Stimulated activated naive CD8-positive, alpha-beta T cell treated with anti-CD3 and anti-CD28 coated beads, Interleukin-15, Interleukin-2, amounts not matched to agents 100 ng/mL and 50 ng/mL, for 24 hours (primary cell): Measurements from ENCODE around the gene SV2B.

Source experiments
- H3K27ac Mint-ChIP-seq: one replicate; pipeline ENCODE4 v1.8.0; 2021; ENCODE audit warnings: mild to moderate bottlenecking, mixed read lengths
- H3K27me3 Mint-ChIP-seq: one replicate; pipeline ENCODE4 v1.8.0; 2021; ENCODE audit warnings: mixed read lengths
- H3K36me3 Mint-ChIP-seq: one replicate; pipeline ENCODE4 v1.8.0; 2021; ENCODE audit warnings: low read depth, mixed read lengths
- H3K4me1 Mint-ChIP-seq: one replicate; pipeline ENCODE4 v1.8.0; 2021; ENCODE audit warnings: low read depth, mixed read lengths
- H3K4me3 Mint-ChIP-seq: one replicate; pipeline ENCODE4 v1.8.0; 2021; ENCODE audit warnings: mild to moderate bottlenecking, mixed read lengths
- H3K9me3 Mint-ChIP-seq: one replicate; pipeline ENCODE4 v1.8.0; 2021; ENCODE audit warnings: mixed read lengths

Gene SV2B

DNA sequence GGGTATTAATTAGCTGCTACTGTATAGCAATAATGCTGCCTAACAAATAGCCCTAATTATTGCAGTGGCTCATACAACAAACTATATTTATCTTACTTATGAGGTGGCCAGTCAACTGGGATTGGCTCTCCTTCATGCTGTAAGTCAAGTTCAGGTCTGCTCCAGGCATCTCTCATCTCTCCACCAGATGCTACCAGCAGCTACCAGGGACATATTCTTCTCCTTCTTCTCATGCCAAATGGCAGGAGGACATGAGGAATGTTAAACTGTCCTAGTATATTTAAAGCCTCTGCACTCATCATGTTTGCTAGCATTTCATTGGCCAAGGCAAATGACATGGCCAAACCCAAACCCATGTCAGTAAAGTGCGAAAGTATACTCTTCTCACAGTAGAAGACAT is 17.3 kb downstream of the SV2B start:
- H3K27ac Mint-ChIP-seq, result no peak overlapping the region

DNA sequence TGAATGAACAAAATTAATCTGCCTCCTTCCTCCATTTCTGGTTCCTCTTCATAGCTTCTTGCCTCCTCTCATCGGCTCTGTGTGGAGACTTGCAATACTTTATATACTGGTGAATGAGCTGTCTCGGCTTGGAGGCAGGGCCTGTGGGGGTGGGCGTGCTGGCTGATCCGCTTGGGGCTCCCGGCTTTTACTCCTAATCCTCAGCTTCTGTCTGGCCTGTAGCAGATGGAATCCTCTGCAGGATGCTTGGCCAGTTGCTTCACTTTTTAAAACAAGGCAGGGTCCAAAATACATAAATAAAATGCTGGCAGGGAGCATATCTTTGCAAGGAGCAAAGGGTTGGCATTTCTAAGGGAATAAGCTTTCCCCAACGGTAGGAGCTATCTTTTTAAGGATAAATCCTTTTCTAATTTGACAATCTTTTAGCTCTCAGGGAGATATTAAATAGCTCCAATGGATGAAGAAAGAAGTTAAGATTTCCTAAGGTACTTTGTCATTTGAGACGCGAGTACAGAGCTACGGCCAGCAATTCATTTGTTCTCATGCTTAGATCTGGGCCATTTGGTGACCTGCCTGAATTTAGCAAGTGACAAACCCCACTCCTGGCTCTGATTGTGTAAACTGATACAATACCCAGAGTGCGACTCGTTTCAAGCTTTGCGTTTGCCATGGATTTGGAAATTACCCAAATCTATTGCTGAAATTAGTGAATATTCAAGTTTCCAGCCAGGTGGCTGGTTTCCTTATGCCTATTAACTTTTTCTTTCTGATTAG is 18.9 kb downstream of the SV2B start:
- H3K27ac Mint-ChIP-seq, result no peak overlapping the region
- H3K27me3 Mint-ChIP-seq, result peaks cover 42% of the 10 kb centered on the region
- H3K4me1 Mint-ChIP-seq, result peaks cover 4% of the 10 kb centered on the region
- H3K36me3 Mint-ChIP-seq, result no peaks in the 10 kb centered on the region
- H3K9me3 Mint-ChIP-seq, result peaks cover 3% of the 10 kb centered on the region
- H3K4me3 Mint-ChIP-seq, result no peak overlapping the region

More for the DNA sequence above, 17.3 kb downstream of the SV2B start:
- Mint-ChIP-seq H3K36me3 (no peaks in the 10 kb centered on the region), H3K9me3 (peaks cover 3% of the 10 kb centered on the region), H3K4me3 (no peak overlapping the region), H3K4me1 (peaks cover 4% of the 10 kb centered on the region), H3K27me3 (peaks cover 47% of the 10 kb centered on the region)

GRCh38 chr15:91122296-91122695 is 22.2 kb downstream of the SV2B start:
- Mint-ChIP-seq H3K4me3 (no peak overlapping the region), H3K9me3 (no peaks in the 10 kb centered on the region), H3K4me1 (no peaks in the 10 kb centered on the region), H3K27me3 (peaks cover 31% of the 10 kb centered on the region), H3K27ac (no peak overlapping the region), H3K36me3 (no peaks in the 10 kb centered on the region)

DNA sequence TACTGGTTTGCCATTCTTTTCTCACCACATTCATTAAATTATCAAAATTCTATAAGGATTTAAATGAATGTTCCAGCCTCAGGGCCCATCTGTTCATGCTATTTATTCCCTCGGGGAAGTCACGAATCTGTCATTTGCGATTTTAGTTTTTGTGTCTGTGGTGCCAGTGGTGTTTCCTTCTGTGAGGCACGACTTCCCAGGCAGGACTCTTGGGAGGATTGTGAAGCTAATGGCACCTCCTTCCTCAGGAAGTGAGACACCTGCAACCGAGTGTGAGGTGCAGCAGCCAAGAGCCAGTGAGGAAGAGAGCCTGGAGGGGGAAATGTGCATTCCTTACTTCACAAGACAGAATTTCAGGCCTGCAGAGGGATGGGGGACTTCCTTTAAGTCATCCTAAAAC is 24.1 kb downstream of the SV2B start:
- Mint-ChIP-seq H3K9me3 (no peaks in the 10 kb centered on the region), H3K27me3 (peaks cover 31% of the 10 kb centered on the region), H3K4me1 (no peaks in the 10 kb centered on the region), H3K27ac (no peak overlapping the region), H3K36me3 (no peaks in the 10 kb centered on the region), H3K4me3 (no peak overlapping the region)

DNA sequence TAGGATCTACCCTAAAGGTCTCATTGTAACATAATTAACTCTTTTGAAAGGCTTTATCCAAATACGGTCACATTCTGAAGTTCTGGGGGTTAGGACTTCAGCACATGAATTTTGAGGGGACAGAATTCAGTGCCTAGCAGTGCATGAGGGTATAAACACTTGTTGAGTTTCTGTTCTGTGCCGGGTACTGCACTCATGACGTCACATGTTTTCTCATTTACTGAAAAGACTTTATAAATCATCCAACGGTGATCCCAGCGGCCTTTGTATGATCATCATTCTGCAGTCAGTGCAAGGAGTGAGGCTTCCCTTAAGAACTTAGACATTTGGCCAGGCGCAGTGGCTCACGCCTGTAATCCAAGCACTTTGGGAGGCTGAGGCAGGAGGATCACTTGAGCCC is 25.1 kb downstream of the SV2B start:
- Mint-ChIP-seq H3K27ac (no peak overlapping the region), H3K36me3 (no peaks in the 10 kb centered on the region), H3K9me3 (no peaks in the 10 kb centered on the region), H3K27me3 (peaks cover 25% of the 10 kb centered on the region), H3K4me3 (no peak overlapping the region), H3K4me1 (no peaks in the 10 kb centered on the region)

DNA sequence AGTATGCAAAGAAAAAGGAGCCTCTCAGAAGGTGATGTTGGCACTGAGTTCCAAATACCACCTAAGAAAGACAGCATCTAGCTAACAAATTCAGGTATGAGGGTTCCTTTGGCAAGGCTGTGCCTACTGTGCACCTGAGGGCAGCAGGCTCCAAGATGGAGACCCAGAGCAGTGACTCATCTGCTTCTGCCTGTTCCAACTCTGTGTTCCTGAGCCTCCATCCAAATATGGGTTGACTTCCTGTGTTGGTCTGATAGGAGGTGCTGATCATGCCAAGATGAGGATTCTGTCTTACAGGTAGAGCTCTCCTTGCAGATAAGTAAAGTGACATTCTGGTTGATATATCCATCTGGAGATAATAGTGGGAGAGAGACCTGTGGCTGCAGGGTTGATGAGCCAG is 26.0 kb downstream of the SV2B start:
- Mint-ChIP-seq H3K36me3 (no peaks in the 10 kb centered on the region), H3K27me3 (peaks cover 18% of the 10 kb centered on the region), H3K27ac (no peak overlapping the region), H3K9me3 (no peaks in the 10 kb centered on the region), H3K4me3 (no peak overlapping the region), H3K4me1 (no peaks in the 10 kb centered on the region)

- H3K36me3 Mint-ChIP-seq, result no peaks in the 10 kb centered on the region
- H3K9me3 Mint-ChIP-seq, result no peaks in the 10 kb centered on the region
- no peak overlapping the region for H3K4me3 Mint-ChIP-seq
- peaks cover 14% of the 10 kb centered on the region for H3K27me3 Mint-ChIP-seq
- no peak overlapping the region for H3K27ac Mint-ChIP-seq
- no peaks in the 10 kb centered on the region for H3K4me1 Mint-ChIP-seq
Observed at GRCh38 chr15:91127236-91127955, 27.3 kb downstream of the SV2B start.

DNA sequence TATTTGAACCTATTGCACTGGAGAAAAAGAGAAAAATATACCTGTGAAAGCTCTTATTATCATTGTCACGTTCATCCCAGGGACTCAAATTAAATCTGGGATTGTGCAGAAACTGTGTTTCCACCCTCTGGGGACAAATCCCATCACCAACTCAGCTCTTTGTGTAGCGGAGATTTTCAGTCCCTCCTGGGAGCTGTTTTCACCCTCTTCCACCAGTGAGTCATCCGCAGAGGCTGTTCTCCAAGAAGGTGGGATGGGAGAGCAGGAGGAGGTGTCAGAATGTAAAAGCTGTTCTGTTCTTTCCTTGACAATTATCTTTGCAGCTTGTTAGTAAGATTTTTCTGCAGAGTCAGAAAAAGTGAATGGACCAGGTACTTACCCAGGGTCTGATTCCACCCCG is 28.0 kb downstream of the SV2B start:
- Mint-ChIP-seq H3K4me1 (no peaks in the 10 kb centered on the region), H3K4me3 (no peak overlapping the region), H3K9me3 (no peaks in the 10 kb centered on the region), H3K36me3 (no peaks in the 10 kb centered on the region), H3K27me3 (peaks cover 11% of the 10 kb centered on the region), H3K27ac (no peak overlapping the region)

DNA sequence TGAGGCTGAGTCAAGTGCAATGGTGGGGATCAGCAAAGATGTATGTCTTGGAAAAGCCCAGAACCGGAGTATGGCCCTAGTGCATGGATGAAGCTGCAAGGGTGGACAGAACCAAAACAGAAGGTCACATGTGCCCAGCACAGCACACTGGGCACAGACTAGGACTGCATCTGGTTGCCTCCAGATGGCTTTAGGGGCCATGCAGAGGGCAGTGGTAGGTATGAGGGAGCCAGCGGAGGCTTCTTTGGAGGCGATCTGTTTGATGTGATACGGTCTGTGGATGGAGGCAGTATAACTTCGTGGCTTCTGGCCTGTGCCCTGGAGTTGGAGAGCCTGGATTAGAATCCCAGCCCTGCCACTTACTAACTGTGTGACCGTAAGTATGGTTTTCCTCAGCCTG is 29.4 kb downstream of the SV2B start:
- Mint-ChIP-seq H3K27me3 (peaks cover 11% of the 10 kb centered on the region), H3K27ac (no peak overlapping the region)

DNA sequence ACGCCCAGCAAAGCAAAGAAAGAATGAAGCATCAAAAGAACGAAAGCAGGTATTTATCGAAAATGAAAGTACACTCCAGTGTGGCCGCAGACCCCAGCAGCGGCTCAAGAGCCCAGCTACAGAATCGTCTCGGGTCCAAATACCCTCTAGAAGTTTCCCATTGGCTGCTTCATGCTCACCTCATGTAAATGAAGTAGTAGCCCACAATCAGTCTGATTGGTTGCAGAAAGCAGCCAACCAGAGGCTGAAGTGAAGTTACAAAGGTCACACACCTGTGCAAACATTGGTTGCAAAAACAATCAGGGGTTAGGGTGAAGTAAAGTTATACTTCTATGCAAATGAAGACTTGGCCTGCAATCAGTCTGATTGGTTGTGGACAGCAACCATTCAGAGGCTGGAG is 32.0 kb downstream of the SV2B start:
- peaks cover 9% of the 10 kb centered on the region for H3K27me3 Mint-ChIP-seq
- no peaks in the 10 kb centered on the region for H3K9me3 Mint-ChIP-seq
- no peaks in the 10 kb centered on the region for H3K36me3 Mint-ChIP-seq
- no peaks in the 10 kb centered on the region for H3K4me1 Mint-ChIP-seq
- no peak overlapping the region for H3K27ac Mint-ChIP-seq
- H3K4me3 Mint-ChIP-seq, result no peak overlapping the region

More for the DNA sequence above, 29.4 kb downstream of the SV2B start:
- no peaks in the 10 kb centered on the region for H3K4me1 Mint-ChIP-seq
- H3K9me3 Mint-ChIP-seq, result no peaks in the 10 kb centered on the region
- H3K36me3 Mint-ChIP-seq, result no peaks in the 10 kb centered on the region
- no peak overlapping the region for H3K4me3 Mint-ChIP-seq

DNA sequence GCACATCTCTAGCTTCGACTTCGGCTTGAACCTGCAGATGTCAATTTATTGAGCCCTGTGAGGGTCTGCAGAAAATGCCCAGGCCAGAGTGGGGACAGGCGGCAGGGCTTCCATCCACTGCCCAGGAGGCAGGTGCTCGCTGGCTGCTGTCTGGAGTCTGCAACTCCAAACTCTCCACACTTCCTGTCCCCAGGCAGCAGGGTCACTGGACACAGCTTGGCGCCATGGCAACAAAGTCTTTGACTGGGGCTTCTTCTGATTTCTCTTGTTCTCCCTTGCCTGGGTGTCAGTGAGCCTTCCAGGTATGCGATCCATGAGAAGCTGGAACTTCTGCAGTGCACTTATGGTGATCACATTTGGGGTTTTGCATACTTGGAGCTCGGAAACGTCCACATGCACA is 33.5 kb downstream of the SV2B start:
- no peaks in the 10 kb centered on the region for H3K36me3 Mint-ChIP-seq
- no peaks in the 10 kb centered on the region for H3K9me3 Mint-ChIP-seq
- H3K4me3 Mint-ChIP-seq, result no peak overlapping the region
- H3K27me3 Mint-ChIP-seq, result peaks cover 16% of the 10 kb centered on the region
- H3K27ac Mint-ChIP-seq, result no peak overlapping the region
- H3K4me1 Mint-ChIP-seq, result no peaks in the 10 kb centered on the region

DNA sequence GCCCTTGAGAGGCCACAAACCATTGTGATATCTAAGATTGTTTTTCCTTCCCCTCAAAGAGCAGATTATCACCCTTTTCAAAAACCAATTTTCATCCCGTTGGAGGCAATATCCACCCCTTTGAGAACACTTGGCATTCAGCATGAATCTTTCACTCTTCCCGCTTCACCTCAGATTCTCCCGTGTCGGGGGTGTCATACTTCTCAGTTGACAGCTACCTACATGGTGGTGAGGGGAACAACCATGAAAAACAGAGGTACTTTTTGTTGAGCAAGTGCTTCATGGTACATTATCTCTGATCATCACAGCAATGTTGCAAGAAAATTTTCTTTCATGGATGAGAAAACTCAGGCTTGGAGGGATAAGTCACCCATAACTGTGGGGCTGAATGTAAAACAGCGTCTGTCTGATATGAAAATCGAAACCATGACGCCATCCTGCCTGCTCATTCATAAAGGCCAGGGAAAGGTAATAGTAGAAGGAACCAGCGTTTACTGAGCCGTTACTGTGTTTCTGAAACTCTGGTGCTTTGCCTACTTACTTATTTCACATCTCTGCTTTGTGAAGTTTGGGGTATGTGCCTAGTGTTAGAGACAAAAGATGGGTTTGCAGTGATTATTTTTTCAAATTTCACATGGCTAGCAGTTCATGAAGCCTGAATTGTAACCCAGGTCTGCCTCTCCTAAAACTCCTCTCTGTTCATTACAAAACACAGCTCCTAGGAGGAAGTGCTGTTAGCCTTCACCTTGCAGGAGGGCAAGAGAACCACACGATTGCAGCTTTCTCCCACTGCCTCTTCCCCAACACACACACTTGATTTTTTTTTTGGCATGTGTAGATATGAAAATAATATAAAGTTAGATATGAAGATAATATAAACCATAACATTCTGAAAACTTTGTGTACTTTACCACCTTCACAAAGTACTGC is 35.4 kb downstream of the SV2B start:
- H3K4me3 Mint-ChIP-seq, result no peak overlapping the region
- H3K36me3 Mint-ChIP-seq, result no peaks in the 10 kb centered on the region
- H3K27ac Mint-ChIP-seq, result no peak overlapping the region
- no peaks in the 10 kb centered on the region for H3K4me1 Mint-ChIP-seq
- peaks cover 26% of the 10 kb centered on the region for H3K27me3 Mint-ChIP-seq
- no peaks in the 10 kb centered on the region for H3K9me3 Mint-ChIP-seq

GRCh38 chr15:91136386-91136923 is 36.4 kb downstream of the SV2B start:
- no peak overlapping the region for H3K27ac Mint-ChIP-seq
- no peak overlapping the region for H3K4me3 Mint-ChIP-seq
- no peaks in the 10 kb centered on the region for H3K4me1 Mint-ChIP-seq
- H3K36me3 Mint-ChIP-seq, result no peaks in the 10 kb centered on the region
- peaks cover 26% of the 10 kb centered on the region for H3K27me3 Mint-ChIP-seq
- no peaks in the 10 kb centered on the region for H3K9me3 Mint-ChIP-seq

DNA sequence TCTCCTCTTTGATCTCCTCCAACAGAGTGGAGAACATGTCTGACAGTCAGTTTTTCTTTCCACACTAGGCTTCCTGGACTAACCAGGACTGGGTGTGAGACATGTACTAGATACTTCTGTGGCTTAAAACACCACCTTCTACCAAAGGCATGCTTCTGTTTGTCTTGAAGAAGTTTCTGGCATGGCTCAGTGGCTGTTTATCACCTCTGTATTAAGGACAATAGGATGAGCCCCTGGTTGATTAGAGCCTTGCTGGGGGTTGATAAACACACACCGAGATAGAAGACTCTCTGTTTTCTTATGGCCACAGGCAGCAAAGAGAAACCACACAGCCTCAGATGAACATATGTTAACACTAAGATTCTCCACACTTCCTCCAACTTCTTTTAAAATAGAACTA is 40.5 kb downstream of the SV2B start:
- no peaks in the 10 kb centered on the region for H3K9me3 Mint-ChIP-seq
- H3K36me3 Mint-ChIP-seq, result no peaks in the 10 kb centered on the region
- no peaks in the 10 kb centered on the region for H3K4me1 Mint-ChIP-seq
- H3K4me3 Mint-ChIP-seq, result no peak overlapping the region
- peaks cover 46% of the 10 kb centered on the region for H3K27me3 Mint-ChIP-seq
- no peak overlapping the region for H3K27ac Mint-ChIP-seq

- no peaks in the 10 kb centered on the region for H3K36me3 Mint-ChIP-seq
- no peak overlapping the region for H3K4me3 Mint-ChIP-seq
- H3K9me3 Mint-ChIP-seq, result no peaks in the 10 kb centered on the region
- H3K27me3 Mint-ChIP-seq, result peaks cover 47% of the 10 kb centered on the region
- H3K27ac Mint-ChIP-seq, result no peak overlapping the region
- H3K4me1 Mint-ChIP-seq, result no peaks in the 10 kb centered on the region
Observed at GRCh38 chr15:91141097-91141496, 41.0 kb downstream of the SV2B start.
